ENCODE measurements around the gene GSN. TPM values are rescaled to one million over a fixed set of nuclear protein-coding genes. Genes with fewer than 3 reads are reported as not detected.

Gene GSN
- total RNA-seq, 2 experiments from 2014 or later, result 8.0 to 9.6 TPM

- no peak overlapping the region for H3K4me3 Mint-ChIP-seq
- POLR2A ChIA-PET, result no interaction called here
- no peaks in the 10 kb centered on the region for H3K36me3 Mint-ChIP-seq
- H3K27me3 Mint-ChIP-seq, result peaks cover 2% of the 10 kb centered on the region
- ATAC-seq (ENCODE audit: low read depth), result no peak
- peaks cover 2% of the 10 kb centered on the region for H3K4me1 Mint-ChIP-seq
- H3K27ac Mint-ChIP-seq, result no peak overlapping the region
- H3K9me3 Mint-ChIP-seq, result no peaks in the 10 kb centered on the region
- DNase-seq, result no peak
Observed at GRCh38 chr9:121259498-121259897, 8.5 kb upstream of the GSN start.

- DNase-seq (no peak), ATAC-seq (ENCODE audit: low read depth) (no peak)
- POLR2A ChIA-PET, result interaction anchor here (0.8 kb wide), 1 partner anchor 9 kb away, joined by 3 read pairs; no protein-coding TSS in a partner anchor
- Mint-ChIP-seq H3K4me1 (peaks cover 2% of the 10 kb centered on the region), H3K4me3 (no peak overlapping the region), H3K36me3 (no peaks in the 10 kb centered on the region), H3K27ac (no peak overlapping the region), H3K9me3 (no peaks in the 10 kb centered on the region), H3K27me3 (peaks cover 2% of the 10 kb centered on the region)
Observed at GRCh38 chr9:121259935-121260334, 8.0 kb upstream of the GSN start.

- no peaks in the 10 kb centered on the region for H3K36me3 Mint-ChIP-seq
- peaks cover 2% of the 10 kb centered on the region for H3K4me1 Mint-ChIP-seq
- H3K27me3 Mint-ChIP-seq, result peaks cover 2% of the 10 kb centered on the region
- no peak for ATAC-seq (ENCODE audit: low read depth)
- DNase-seq, result no peak
- no peaks in the 10 kb centered on the region for H3K9me3 Mint-ChIP-seq
- no peak overlapping the region for H3K4me3 Mint-ChIP-seq
- no peak overlapping the region for H3K27ac Mint-ChIP-seq
- POLR2A ChIA-PET, result interaction anchor here (0.8 kb wide), 1 partner anchor 8 kb away, joined by 3 read pairs; no protein-coding TSS in a partner anchor
Observed at GRCh38 chr9:121260457-121261106, 7.4 kb upstream of the GSN start.

- DNase-seq, result no peak
- Mint-ChIP-seq H3K9me3 (no peaks in the 10 kb centered on the region), H3K4me3 (no peak overlapping the region), H3K27ac (no peak overlapping the region), H3K27me3 (peaks cover 2% of the 10 kb centered on the region), H3K36me3 (no peaks in the 10 kb centered on the region), H3K4me1 (peaks cover 2% of the 10 kb centered on the region)
- POLR2A ChIA-PET, result no interaction called here
- ATAC-seq (ENCODE audit: low read depth), result no peak
Observed at GRCh38 chr9:121261107-121261460, 6.9 kb upstream of the GSN start.

- POLR2A ChIA-PET, result interaction anchor here (0.7 kb wide), 1 partner anchor 10 kb away, joined by 3 read pairs; no protein-coding TSS in a partner anchor
- Mint-ChIP-seq H3K36me3 (no peaks in the 10 kb centered on the region), H3K4me1 (peaks cover 2% of the 10 kb centered on the region), H3K27me3 (peaks cover 2% of the 10 kb centered on the region), H3K27ac (no peak overlapping the region), H3K9me3 (no peaks in the 10 kb centered on the region), H3K4me3 (no peak overlapping the region)
- DNase-seq (no peak), ATAC-seq (ENCODE audit: low read depth) (no peak)
Observed at GRCh38 chr9:121261755-121262154, 6.2 kb upstream of the GSN start.

- H3K4me3 Mint-ChIP-seq, result no peak overlapping the region
- peaks cover 2% of the 10 kb centered on the region for H3K27me3 Mint-ChIP-seq
- no peaks in the 10 kb centered on the region for H3K36me3 Mint-ChIP-seq
- no peaks in the 10 kb centered on the region for H3K9me3 Mint-ChIP-seq
- ATAC-seq (ENCODE audit: low read depth) (no peak), DNase-seq (no peak)
- no peak overlapping the region for H3K27ac Mint-ChIP-seq
- POLR2A ChIA-PET, result interaction anchor here (0.7 kb wide), 1 partner anchor 10 kb away, joined by 3 read pairs; no protein-coding TSS in a partner anchor
- H3K4me1 Mint-ChIP-seq, result peaks cover 2% of the 10 kb centered on the region
Observed at GRCh38 chr9:121262423-121262822, 5.5 kb upstream of the GSN start.

- no peak overlapping the region for H3K4me3 Mint-ChIP-seq
- ATAC-seq (ENCODE audit: low read depth), result no peak
- POLR2A ChIA-PET, result no interaction called here
- H3K9me3 Mint-ChIP-seq, result no peaks in the 10 kb centered on the region
- H3K4me1 Mint-ChIP-seq, result peaks cover 4% of the 10 kb centered on the region
- H3K27me3 Mint-ChIP-seq, result peaks cover 2% of the 10 kb centered on the region
- DNase-seq, result no peak
- H3K27ac Mint-ChIP-seq, result no peak overlapping the region
- H3K36me3 Mint-ChIP-seq, result no peaks in the 10 kb centered on the region
Observed at GRCh38 chr9:121262953-121263352, 5.0 kb upstream of the GSN start.

- Mint-ChIP-seq H3K9me3 (no peaks in the 10 kb centered on the region), H3K27me3 (peaks cover 9% of the 10 kb centered on the region), H3K27ac (no peak overlapping the region), H3K36me3 (no peaks in the 10 kb centered on the region), H3K4me1 (peaks cover 10% of the 10 kb centered on the region), H3K4me3 (no peak overlapping the region)
- no peak for DNase-seq
- ATAC-seq (ENCODE audit: low read depth), result no peak
- POLR2A ChIA-PET, result no interaction called here
Observed at GRCh38 chr9:121266356-121266755, 1.6 kb upstream of the GSN start.

GRCh38 chr9:121266906-121267650 is 884 bp upstream of the GSN start:
- Mint-ChIP-seq H3K4me1 (peaks cover 15% of the 10 kb centered on the region), H3K27me3 (peaks cover 9% of the 10 kb centered on the region), H3K27ac (no peak overlapping the region), H3K9me3 (no peaks in the 10 kb centered on the region), H3K4me3 (no peak overlapping the region), H3K36me3 (no peaks in the 10 kb centered on the region)
- ATAC-seq (ENCODE audit: low read depth) (no peak), DNase-seq (no peak)
- POLR2A ChIA-PET, result no interaction called here

GRCh38 chr9:121268598-121268850 is 562 bp downstream of the GSN start:
- POLR2A ChIA-PET, result interaction anchor here (0.5 to 1.4 kb wide), 3 partner anchors 8 to 264 kb away, joined by 3 to 5 read pairs (median 4); partner anchors contain the start of gene RAB14
- DNase-seq, result no peak
- peaks cover 7% of the 10 kb centered on the region for H3K27me3 Mint-ChIP-seq
- H3K4me3 Mint-ChIP-seq, result peak overlapping the region; percentile 72
- peak overlapping the region; percentile 23 for H3K27ac Mint-ChIP-seq
- peaks cover 15% of the 10 kb centered on the region for H3K4me1 Mint-ChIP-seq
- H3K9me3 Mint-ChIP-seq, result no peaks in the 10 kb centered on the region
- no peaks in the 10 kb centered on the region for H3K36me3 Mint-ChIP-seq
- peak; percentile 23 for ATAC-seq (ENCODE audit: low read depth)

GRCh38 chr9:121268851-121269641 is 1.1 kb downstream of the GSN start:
- DNase-seq, result no peak
- Mint-ChIP-seq H3K27me3 (peaks cover 7% of the 10 kb centered on the region), H3K27ac (peak overlapping the region; percentile 23), H3K36me3 (no peaks in the 10 kb centered on the region), H3K4me3 (peak overlapping the region; percentile 72), H3K4me1 (peaks cover 15% of the 10 kb centered on the region), H3K9me3 (no peaks in the 10 kb centered on the region)
- POLR2A ChIA-PET, result interaction anchor here (0.5 to 1.4 kb wide), 3 partner anchors 9 to 263 kb away, joined by 3 to 5 read pairs (median 4); partner anchors contain the start of gene RAB14
- no peak for ATAC-seq (ENCODE audit: low read depth)

- POLR2A ChIA-PET, result no interaction called here
- Mint-ChIP-seq H3K27me3 (peaks cover 7% of the 10 kb centered on the region), H3K27ac (no peak overlapping the region), H3K4me3 (no peak overlapping the region), H3K36me3 (no peaks in the 10 kb centered on the region), H3K4me1 (peaks cover 15% of the 10 kb centered on the region), H3K9me3 (no peaks in the 10 kb centered on the region)
- ATAC-seq (ENCODE audit: low read depth) (no peak), DNase-seq (no peak)
Observed at GRCh38 chr9:121269642-121270254, 1.8 kb downstream of the GSN start.
